Fibroblast of skin of scalp (primary cell): ENCODE measurements around the gene ADORA3.

Experiments used
- DNase-seq: peaks from one replicate; pipeline ENCODE4 v3.0.0-alpha.2; 2013

ADORA3 gene

DNA sequence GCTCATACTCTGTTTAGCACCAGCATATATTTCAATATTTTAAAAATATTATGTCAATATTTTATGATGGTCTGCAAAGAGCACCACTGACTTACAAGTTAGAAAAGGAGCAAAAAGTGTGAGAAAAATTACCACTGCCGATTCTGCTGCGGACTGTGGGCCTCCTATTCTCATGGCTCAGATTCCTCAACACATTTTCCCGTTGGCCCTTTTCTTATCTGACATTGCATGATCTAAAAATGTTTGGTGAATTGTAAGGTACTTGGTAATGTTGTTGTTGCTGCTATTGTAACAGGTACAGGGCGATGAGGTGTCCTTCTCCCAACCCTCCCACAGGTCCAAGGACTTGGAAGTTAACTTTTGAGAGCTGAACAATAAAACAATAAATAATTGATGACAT, 28.9 kb downstream of the ADORA3 start:
- DNase-seq: no peak

DNA sequence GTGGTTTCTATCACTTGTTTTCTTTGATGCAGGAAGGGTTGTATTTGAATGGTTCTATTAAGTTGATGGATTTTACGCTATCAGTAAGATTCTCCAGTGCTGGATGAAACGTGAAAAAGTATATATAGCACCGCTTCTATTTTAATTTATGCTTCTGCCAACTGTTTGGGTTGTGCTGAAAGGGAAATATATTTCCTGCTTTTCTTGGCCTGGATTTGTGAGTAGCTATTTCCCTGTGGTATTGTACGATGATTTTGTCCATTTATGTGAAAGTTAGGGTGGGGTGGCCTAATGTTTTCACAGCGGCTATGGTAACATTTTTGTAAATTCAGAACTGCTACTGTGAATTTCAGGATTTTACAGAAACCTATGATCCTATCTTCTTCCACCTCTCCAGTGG, 29.3 kb downstream of the ADORA3 start:
- DNase-seq: peak; percentile 13

DNA sequence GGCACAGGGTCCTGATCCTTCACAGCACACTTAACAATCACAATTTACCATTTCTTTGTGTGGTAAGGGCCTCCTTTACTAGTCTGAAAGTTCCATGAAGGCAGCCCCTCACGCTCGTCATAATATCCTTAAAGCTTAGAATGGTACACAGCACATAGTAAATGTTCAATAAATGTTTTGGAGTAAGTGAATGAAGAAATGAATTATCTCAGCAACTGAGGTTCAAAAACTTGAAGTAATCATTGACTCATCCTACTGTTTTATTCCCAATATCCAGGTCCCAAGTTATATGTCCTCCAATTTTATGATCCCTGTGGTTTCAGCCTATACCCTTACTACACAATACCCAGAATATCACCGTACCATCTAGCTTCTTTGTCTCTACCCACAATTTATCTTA, 31.9 kb downstream of the ADORA3 start:
- no peak for DNase-seq

DNA sequence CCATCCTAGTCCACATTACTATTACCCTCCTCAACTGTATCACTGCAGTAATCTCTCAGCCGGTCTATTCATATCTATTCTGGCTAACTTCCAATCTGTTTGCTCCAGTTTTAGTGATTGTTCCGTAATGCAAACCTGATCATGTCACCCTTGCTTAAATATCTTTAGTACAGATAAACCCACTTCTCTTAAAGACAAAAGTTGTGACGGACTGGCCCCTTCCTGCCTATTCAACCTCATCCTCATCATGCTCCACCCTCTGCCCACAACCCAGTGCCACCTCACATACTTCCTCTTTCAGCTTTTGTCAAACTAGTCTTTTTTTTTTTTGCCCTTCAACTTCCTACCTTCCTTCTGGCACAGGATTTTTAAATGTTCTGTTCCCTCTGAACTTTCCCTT, 32.4 kb downstream of the ADORA3 start:
- DNase-seq: no peak

DNA sequence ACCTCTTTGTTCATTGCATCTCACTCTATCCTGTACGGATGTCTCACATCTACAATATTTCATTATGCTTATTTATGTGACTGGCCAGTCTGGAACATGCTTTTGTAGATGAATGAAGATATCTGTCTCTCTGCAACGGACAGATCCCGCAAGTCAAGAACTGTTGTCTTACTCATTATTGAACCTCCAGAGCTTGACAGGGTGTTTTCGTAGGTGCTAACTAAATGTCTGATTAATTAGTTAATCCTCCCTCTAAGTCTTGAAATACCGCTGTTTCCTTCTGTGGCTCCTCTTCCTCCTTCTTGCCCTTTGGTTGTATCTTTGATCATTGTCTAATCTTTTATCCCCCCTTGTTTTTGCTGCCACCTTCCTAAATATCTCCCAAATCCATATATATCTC, 32.8 kb downstream of the ADORA3 start:
- no peak for DNase-seq

DNA sequence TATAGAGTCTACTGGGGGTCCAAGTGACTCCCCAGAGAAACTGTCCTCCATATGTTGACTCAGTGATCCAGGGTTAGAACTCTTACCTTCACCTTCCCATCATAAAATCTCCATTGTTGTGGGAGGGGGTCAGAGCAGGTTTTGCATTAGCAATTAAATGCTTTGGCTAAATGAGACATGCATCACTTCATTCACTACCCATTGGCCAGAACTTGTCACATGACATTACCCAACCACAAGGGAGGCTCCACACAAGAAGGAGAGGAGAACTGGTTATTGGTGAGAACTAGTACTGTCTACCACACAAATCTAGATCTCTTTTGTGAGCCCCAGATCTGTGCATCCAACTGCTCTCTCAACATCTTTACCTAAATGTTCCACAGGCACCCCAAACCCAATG, 33.9 kb downstream of the ADORA3 start:
- no peak for DNase-seq

DNA sequence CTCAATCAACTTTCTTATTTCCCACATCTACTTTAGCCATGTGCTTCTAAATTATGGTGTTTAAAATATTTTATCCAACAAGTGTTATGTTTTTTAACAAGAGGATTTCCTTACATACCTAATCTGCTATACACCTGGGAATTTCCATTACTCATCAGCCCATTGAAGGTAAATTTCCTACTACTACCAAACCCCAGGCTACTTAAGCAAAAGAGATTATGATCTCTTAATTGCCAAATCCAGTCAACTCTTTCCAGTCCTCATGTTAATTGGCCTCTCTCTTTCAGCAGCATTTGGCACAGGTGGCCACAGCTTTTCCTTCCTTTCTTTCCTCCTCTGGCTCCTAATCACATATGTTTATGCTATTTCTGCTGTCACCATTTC, 34.7 kb downstream of the ADORA3 start:
- no peak for DNase-seq

DNA sequence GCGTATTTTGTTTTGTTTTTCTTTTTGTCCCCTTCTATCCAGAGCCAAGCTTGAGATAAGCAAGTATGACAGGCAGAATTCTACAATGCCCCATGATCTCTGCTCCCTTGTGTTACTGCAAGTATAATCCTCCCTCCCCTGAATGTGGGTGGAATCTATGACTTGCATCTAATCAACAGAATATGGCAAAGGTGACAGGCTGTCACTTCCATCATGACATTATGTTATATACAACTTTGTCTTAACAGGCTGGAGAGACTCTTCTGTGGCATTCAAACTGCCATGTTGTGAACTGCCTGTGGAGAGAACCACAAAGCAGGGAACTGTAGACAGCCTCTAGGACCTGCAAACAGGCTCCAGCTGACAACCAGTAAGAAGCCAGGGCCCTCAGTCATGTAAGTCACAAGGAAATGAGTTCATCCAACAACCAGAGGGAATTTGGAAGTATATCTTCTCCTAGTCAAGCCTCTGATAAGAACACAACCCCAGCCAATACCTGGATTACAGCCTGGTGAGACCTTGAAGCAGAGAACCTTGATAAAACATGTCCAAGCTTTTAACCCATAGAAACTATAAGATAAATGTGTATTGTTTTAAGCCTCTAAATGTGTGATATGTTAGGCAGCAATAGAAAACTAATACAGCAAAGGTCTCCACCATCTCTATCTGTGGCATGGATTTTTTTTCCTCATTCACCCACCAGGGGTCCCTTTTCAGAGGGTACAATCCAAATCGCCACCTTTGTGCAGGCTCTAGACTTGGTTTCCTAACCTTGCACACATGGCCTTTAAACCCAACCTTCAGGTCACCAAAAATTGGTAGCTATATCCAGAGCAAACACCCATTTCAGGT, 35.3 kb downstream of the ADORA3 start:
- no peak for DNase-seq

DNA sequence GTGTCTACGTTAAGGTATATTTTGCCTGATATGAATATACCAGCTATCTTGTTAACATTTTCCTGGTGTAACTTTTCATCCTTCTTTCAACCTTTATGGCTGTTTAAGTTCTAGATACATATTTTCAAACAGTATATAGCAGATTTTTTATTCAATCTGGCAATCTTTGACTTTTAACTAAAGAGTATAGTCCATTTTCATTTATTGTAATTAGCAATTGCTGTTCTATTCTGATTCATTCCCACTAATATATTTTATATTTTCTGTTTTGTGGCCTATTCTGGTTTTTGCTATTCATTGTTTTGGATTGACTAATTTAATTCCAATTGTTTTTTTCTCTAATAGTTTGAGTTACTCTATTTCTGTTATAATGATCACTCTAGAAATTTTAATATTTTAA, 37.0 kb downstream of the ADORA3 start:
- DNase-seq: no peak

DNA sequence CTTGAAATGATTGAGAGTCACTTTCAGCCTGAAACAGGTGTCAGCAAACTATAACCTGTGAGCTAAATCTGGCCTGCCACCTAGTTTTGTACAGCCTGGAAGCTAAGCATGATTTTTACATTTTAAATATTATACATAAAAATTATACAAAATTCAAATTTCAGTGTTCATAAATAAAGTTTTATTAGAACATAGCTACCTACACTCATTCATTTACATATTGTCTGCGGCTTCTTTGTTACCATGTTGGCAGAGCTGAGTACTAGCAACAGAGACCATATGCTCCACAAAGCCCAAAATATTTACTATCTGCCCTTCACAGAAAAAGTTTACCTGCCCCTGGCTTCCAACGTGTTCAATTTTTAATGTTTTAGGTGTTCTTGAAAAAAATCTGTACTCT, 37.7 kb downstream of the ADORA3 start:
- no peak for DNase-seq

DNA sequence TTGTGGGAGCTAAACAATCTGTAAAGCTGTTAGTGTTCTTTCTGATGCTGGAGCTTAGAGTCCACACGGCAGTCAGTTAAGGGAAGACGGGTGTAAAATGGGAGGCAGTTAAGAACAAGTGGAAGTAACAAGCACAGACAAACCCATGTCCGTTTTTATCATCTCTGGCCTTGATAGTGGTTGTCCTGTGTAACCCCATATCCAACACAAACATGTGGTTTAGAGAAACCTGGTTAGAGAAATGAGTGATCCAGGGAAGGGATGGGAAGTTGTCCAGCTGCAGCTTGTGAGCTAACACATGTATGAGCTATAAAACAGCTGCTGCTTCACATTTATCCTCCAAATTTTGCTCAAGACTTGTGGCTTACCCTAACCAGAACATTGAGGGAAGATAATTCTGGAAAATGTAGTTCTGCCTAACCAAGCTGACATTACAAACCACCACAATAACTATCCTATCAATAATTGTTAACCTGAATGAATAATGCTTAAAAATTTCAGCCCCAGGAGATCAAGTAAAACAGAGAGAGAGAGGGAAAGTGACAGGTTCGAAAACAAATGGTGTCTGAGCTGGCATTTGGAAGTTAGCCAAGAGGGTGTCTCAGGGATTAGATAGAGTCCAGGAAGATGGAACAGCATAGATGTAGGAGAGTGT, 40.3 kb downstream of the ADORA3 start:
- DNase-seq: peak; percentile 18

DNA sequence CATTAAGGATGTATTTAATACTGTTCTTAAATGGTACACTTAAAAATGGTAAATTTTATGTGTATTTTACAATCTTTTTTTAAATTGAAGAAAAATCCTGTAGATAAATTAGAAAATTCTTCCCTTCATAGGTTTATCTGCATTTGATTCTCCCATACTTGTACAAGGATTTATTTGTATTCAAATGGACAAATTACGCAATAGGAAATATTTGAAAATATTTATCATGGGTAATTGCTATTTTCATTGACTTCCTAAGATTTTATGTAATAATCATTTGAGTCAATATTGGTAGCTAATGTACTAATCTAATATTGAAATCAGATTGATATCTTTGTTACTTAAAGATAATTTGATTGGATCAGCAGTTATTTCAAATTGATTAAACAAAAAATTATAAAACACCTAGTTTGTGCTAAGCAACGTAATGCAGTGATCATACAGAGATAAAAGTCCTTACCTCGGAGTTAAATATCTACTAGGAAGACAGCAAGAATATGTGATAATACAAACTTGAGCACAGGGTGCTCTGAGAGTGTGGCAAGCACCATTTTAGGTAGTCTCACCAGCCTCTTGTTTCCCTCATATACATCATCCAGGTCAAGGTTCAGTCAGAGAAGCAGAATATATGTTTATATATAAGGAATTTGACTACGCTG, 40.9 kb downstream of the ADORA3 start:
- DNase-seq: no peak

DNA sequence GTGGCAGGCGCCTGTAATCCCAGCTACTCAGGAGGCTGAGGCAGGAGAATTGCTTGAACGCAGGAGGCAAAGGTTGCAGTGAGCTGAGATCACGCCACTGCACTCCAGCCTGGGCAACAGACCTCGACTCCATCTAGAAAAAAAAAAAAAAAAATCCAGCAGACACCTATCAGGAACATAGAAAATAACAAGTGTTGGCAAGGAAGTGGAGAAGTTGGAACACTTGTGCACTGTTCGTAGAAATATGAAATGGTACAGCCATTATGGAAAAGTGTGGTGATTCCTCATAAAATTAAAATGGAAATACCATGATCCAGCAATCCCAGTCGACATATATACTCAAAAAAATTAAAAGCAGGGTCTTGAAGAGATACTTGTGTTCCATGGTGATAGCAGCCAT, 41.7 kb downstream of the ADORA3 start:
- DNase-seq: no peak

DNA sequence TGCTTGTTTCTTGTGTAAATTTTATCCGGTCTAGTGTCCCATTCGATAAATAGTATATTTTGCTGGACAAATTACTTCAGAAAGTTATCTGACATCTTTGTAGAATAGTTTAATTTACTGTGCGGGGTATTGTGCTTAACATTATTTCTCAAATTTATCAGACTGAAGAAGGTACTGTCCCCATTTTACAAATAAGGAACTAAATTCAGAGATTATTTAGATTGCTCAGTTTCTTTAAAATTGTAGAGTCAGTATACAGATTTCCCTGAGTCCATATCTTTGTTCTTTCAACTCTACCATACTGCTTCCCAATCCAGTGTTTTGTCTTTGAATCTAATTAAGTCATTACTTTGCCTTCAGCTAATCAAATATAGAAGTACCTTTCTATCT, 47.8 kb downstream of the ADORA3 start:
- DNase-seq: no peak

DNA sequence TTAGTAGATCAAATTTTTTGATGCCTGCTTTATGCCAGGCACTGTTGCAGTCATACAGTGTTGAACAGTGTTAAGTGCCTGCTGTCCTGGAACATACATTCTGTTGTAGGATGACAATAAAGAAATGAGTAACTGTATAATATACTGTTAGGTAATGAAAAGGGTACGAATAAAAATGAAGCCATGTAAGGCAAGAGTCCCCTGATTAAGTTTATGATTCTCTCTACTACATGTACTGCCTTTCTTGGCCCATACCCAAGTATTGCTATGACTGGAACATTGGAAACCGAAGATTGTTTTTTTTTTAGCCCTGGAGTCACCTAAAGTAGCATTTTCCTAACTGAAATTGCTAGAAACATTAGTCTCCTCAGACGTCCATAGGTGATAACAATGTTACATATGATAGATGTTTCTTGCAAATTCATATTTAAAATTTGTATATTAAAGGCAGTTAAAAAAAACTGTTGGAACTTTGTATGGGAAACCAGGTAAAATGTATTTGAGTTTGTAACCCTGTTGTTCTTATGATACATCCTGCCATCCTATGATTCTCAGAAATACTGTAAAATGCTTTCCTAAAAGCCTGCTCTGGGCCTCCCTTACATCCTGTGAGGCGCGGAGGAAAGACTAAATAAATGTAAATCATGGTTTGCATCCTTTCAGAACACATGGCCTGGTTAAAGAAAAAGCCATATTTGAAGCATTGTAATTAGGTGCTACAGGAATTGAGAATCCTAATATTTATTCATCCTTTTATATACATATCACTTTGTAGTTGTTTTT, 48.4 kb downstream of the ADORA3 start:
- DNase-seq: no peak

DNA sequence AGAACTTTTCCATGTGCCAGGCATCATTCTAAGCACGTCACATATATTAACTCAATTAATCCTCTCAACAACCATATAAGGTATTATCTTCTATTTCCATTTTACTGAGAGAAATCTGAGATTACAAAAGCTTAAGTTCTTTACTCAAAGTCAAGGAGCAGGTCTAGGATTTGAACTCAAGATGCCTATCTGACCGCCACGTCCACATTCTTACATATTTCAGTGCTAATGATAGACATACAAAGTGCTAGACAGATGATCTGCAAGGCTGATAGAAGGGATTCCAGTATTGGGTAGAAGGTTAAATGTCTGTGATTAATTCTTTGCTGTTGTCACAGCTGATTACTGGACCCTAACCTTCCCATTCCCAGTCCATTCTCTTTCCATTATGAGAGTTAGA, 49.7 kb downstream of the ADORA3 start:
- DNase-seq: no peak

DNA sequence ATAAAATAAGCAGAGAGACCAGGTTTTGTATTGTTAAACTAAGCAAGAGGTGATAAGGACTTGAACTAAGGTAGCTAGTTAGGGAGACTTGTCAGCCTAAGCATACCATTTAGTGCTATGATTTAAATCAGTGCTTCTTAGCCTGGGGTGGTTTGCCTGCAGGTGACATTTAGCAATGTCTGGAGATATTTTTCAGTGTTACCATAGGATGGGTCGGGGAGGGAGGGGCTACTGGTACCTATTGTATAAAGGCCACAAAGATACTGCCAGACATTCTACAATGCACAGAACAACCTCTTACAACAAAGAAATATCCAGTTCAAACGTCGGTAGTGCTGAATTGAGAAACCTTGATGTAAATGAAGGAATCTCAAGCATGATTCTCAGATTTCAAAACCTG, 50.9 kb downstream of the ADORA3 start:
- DNase-seq: no peak

DNA sequence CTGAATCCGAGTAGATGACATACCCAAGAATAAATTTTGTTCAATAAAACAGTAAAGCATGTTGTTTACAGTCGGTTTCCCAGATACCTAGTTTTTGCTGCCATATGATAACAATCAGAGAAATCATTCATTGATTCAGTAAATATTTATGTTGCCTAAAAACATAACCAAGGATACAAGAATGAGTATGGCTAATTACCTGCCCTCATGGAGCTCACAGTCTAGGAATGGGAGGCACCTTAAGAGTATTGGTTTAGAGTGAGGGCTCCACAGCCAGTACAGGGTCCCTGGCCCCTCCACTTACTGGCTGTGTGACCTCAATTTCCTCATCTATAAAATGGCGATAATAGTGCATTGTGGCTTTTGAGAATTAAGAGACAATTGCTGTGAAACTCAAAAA, 53.2 kb downstream of the ADORA3 start:
- no peak for DNase-seq

DNA sequence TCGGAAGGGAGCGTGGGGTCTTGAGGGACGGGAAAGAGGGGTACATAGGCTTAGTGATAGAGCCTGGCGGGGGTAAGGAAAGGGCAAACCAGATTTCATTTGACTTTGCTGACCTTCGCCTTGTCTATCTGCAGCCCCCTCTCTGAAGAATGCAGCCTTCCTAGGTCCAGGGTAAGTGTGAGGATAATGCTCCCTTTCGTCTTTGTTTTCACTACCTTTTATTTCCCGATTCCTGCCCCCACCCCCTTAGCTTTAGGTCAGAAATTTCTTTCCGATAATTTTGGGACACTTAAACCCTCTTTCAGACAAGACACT, 53.8 kb downstream of the ADORA3 start:
- DNase-seq: no peak
